GM23338 (cell line): ENCODE measurements around the gene RSPH1. TPM values are rescaled to one million over a fixed set of nuclear protein-coding genes. Genes with fewer than 3 reads are reported as not detected.

ENCODE experiments used
- ATAC-seq: fragments of 200-7000 bp; cut with Tn5 transposase; 3 replicates; pipeline ENCODE4 v1.9.1; 2020
- DNase-seq: peaks from one replicate; pipeline ENCODE4 v3.0.0-alpha.2; 2015; ENCODE audit warnings: low spot score
- H2AFZ ChIP-seq: fragments of 200-600 bp; sonication (generic); 2 replicates; pipeline ENCODE4 v1.8.0; 2016; ENCODE audit warnings: antibody characterized with exemption, mild to moderate bottlenecking, moderate library complexity
- H3F3A ChIP-seq: fragments of 200-600 bp; sonication (generic); replicated peaks from 2 replicates; pipeline ENCODE4 v1.8.0; 2017; ENCODE audit warnings: antibody characterized with exemption, mixed run types, low read depth
- H3K27ac ChIP-seq: fragments of 200-600 bp; sonication (generic); 2 replicates; pipeline ENCODE4 v1.6.1; 2016; ENCODE audit warnings: low read depth
- H3K27me3 ChIP-seq: fragments of 200-600 bp; sonication (generic); 2 replicates; pipeline ENCODE4 v1.8.0; 2016; ENCODE audit warnings: mild to moderate bottlenecking, mixed run types, moderate library complexity; ENCODE audit not compliant: insufficient read depth
- H3K36me3 ChIP-seq: fragments of 200-600 bp; sonication (generic); 2 replicates; pipeline ENCODE4 v1.8.0; 2016; ENCODE audit warnings: mild to moderate bottlenecking; ENCODE audit not compliant: insufficient read depth
- H3K4me1 ChIP-seq: fragments of 200-600 bp; sonication (generic); 2 replicates; pipeline ENCODE4 v1.8.0; 2016; ENCODE audit warnings: mild to moderate bottlenecking, moderate library complexity; ENCODE audit not compliant: insufficient read depth
- H3K4me2 ChIP-seq: fragments of 200-600 bp; sonication (generic); 2 replicates; pipeline ENCODE4 v1.7.1; 2017; ENCODE audit warnings: mixed run types
- H3K4me3 ChIP-seq: fragments of 200-600 bp; sonication (generic); 2 replicates; pipeline ENCODE4 v1.6.1; 2016; ENCODE audit warnings: mixed run types
- H3K79me2 ChIP-seq: fragments of 200-600 bp; sonication (generic); replicated peaks from 2 replicates; pipeline ENCODE4 v1.8.0; 2017; ENCODE audit warnings: mild to moderate bottlenecking; ENCODE audit not compliant: insufficient read depth
- H3K9me2 ChIP-seq: fragments of 200-600 bp; sonication (generic); 2 replicates; pipeline ENCODE4 v1.8.0; 2017; ENCODE audit not compliant: insufficient read depth
- H4K20me1 ChIP-seq: fragments of 200-600 bp; sonication (generic); replicated peaks from 2 replicates; pipeline ENCODE4 v1.8.0; 2017; ENCODE audit warnings: mild to moderate bottlenecking; ENCODE audit not compliant: insufficient read depth
- H3K27ac Mint-ChIP-seq: 2 replicates; pipeline ENCODE4 v1.8.0; 2020; ENCODE audit warnings: inconsistent platforms, mild to moderate bottlenecking, moderate library complexity, mixed read lengths
- H3K27me3 Mint-ChIP-seq: 3 replicates; pipeline ENCODE4 v1.8.0; 2022; ENCODE audit warnings: low read depth, mild to moderate bottlenecking, moderate library complexity, mixed read lengths, inconsistent platforms; ENCODE audit not compliant: insufficient read depth, poor library complexity
- H3K36me3 Mint-ChIP-seq: 3 replicates; pipeline ENCODE4 v1.8.0; 2021; ENCODE audit warnings: low read depth, mild to moderate bottlenecking, inconsistent platforms, moderate library complexity, mixed read lengths
- H3K4me1 Mint-ChIP-seq: 3 replicates; pipeline ENCODE4 v1.8.0; 2020; ENCODE audit warnings: mild to moderate bottlenecking, inconsistent platforms, mixed read lengths
- H3K4me3 Mint-ChIP-seq: 3 replicates; pipeline ENCODE4 v1.8.0; 2021; ENCODE audit warnings: moderate library complexity, mild to moderate bottlenecking, inconsistent platforms, mixed read lengths
- H3K9me3 Mint-ChIP-seq: 3 replicates; pipeline ENCODE4 v1.8.0; 2020; ENCODE audit warnings: moderate library complexity, mild to moderate bottlenecking, inconsistent platforms, mixed read lengths
- CREB1 ChIP-seq: fragments of 250-450 bp; sonication (Bioruptor Pico); IDR thresholded peaks from 2 replicates; pipeline ENCODE4 v1.5.0; 2020; ENCODE audit warnings: low read depth, mild to moderate bottlenecking, moderate library complexity
- ETS1 ChIP-seq: IDR thresholded peaks from 2 replicates; pipeline ENCODE4 v1.6.1; 2016; ENCODE audit warnings: antibody characterized with exemption
- EZH2 ChIP-seq: fragments of 200-600 bp; sonication (generic); IDR thresholded peaks from one replicate; pipeline ENCODE4 v1.8.0; 2017; ENCODE audit warnings: antibody characterized with exemption, mild to moderate bottlenecking, low read depth; ENCODE audit not compliant: unreplicated experiment
- EZH2phosphoT487 ChIP-seq: fragments of 200-600 bp; sonication (generic); IDR thresholded peaks from one replicate; pipeline ENCODE4 v1.8.1; 2018; ENCODE audit warnings: antibody characterized with exemption; ENCODE audit not compliant: unreplicated experiment
- STAT1 ChIP-seq: IDR thresholded peaks from one replicate; pipeline ENCODE4 v1.6.1; 2016; ENCODE audit warnings: antibody characterized with exemption; ENCODE audit not compliant: unreplicated experiment
- ZNF114 ChIP-seq: fragments of 250-450 bp; sonication (Bioruptor Pico); IDR thresholded peaks from 2 replicates; pipeline ENCODE4 v1.5.0; 2020; ENCODE audit warnings: mild to moderate bottlenecking, moderate library complexity
- ZNF331 ChIP-seq: fragments of 250-450 bp; sonication (Bioruptor Pico); IDR thresholded peaks from 2 replicates; pipeline ENCODE4 v1.5.0; 2020; ENCODE audit warnings: low read depth, mild to moderate bottlenecking, moderate library complexity
- ZNF462 ChIP-seq: fragments of 250-450 bp; sonication (Bioruptor Pico); IDR thresholded peaks from 2 replicates; pipeline ENCODE4 v1.5.0; 2020; ENCODE audit warnings: mild to moderate bottlenecking, moderate library complexity
- polyA plus RNA-seq: library from polyadenylated mRNA; unstranded; fragments of >200 nt; fragmentation: Nextera tagmentation; extraction: Ambion mirVana; gene quantifications from 2 replicates; pipeline ENCODE4 v1.2.1, GENCODE V29; 2016
- total RNA-seq: library from RNA; depleted of rRNA; stranded (reverse); fragments of >200 nt; shearing (Covaris generic); gene quantifications from 2 replicates; pipeline ENCODE4 v1.2.3, GENCODE V29; 2014
- TF ChIP-seq, protein P1 (sequence below): IDR thresholded peaks from one replicate; pipeline ENCODE4 v1.6.1; 2018; ENCODE audit warnings: antibody characterized with exemption; ENCODE audit not compliant: unreplicated experiment

The RSPH1 gene
- total and polyA plus RNA-seq, 2 experiments from 2014 or later = 0.23 TPM; not detected in 1

DNA sequence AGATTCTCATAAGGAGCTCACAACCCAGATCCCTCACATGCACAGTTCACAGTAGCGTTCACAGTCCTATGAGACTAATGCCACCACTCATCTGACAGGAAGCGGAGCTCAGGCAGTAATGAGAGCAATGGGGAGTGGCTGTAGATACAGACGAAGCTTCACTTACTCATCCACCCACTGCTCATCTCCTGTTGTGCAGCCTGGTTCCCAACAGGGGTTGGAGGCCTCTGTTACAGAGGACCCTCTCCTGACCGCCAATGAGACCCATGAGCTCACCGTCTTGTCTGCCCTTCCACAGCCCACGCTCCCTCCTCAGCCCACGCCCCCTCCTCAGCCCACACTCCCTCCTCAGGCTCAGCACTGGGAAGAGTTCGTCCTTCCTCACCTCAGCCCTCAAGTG, 39.6 kb downstream of the RSPH1 start (continued):
- TF ChIP-seq, protein P1, sequence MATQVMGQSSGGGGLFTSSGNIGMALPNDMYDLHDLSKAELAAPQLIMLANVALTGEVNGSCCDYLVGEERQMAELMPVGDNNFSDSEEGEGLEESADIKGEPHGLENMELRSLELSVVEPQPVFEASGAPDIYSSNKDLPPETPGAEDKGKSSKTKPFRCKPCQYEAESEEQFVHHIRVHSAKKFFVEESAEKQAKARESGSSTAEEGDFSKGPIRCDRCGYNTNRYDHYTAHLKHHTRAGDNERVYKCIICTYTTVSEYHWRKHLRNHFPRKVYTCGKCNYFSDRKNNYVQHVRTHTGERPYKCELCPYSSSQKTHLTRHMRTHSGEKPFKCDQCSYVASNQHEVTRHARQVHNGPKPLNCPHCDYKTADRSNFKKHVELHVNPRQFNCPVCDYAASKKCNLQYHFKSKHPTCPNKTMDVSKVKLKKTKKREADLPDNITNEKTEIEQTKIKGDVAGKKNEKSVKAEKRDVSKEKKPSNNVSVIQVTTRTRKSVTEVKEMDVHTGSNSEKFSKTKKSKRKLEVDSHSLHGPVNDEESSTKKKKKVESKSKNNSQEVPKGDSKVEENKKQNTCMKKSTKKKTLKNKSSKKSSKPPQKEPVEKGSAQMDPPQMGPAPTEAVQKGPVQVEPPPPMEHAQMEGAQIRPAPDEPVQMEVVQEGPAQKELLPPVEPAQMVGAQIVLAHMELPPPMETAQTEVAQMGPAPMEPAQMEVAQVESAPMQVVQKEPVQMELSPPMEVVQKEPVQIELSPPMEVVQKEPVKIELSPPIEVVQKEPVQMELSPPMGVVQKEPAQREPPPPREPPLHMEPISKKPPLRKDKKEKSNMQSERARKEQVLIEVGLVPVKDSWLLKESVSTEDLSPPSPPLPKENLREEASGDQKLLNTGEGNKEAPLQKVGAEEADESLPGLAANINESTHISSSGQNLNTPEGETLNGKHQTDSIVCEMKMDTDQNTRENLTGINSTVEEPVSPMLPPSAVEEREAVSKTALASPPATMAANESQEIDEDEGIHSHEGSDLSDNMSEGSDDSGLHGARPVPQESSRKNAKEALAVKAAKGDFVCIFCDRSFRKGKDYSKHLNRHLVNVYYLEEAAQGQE = no peak

DNA sequence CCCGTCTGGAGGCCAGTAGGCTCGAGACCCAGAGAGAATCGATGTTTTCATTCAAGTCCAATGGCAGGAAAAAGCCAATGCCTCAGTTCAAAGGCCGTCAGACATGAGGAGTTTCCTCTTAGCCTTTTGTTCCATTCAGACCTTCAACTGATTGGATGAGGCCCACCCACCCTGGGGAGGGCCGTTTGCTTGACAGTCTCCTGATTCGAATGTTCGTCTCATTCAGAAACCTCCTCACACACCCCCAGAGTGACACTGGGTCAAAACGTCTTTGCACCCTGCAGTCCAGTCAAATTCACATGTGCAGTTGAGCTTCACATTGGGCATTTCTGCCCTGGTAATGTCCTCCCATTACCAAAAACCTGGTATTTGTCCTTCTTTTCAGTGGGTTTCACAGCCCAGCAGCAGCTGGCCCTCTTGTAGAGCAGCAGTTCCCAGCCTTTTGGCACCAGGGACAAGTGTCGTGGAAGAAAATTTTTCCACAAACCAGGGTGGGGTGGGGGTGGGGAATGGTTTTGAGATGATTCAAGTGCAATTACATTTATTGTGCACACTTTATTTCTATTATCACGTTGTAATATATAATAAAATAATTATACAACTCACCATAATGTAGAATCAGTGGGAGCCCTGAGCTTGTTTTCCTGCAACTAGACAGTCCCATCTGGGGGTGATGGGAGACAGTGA, 40.1 kb downstream of the RSPH1 start:
- Histone ChIP-seq H3K9me2 (no peaks in the 10 kb centered on the region), H2AFZ (no peak overlapping the region), H3K4me3 (no peak overlapping the region), H3K27ac (no peak overlapping the region), H3K36me3 (no peaks in the 10 kb centered on the region), H3K4me2 (no peak overlapping the region), H3F3A (no peaks in the 10 kb centered on the region), H3K27me3 (no peaks in the 10 kb centered on the region), H3K4me1 (0 out of 2 replicates have a peak, but pooled peaks cover under 1% of the 10 kb centered on the region), H3K79me2 (no peaks in the 10 kb centered on the region), H4K20me1 (no peaks in the 10 kb centered on the region)
- DNase-seq (no peak), ATAC-seq (no peak)
- Mint-ChIP-seq H3K4me1 (peaks cover 8% of the 10 kb centered on the region; the same call in 2 of the 3 replicates), H3K9me3 (peaks cover 19% of the 10 kb centered on the region), H3K36me3 (peaks cover 7% of the 10 kb centered on the region; the same call in 2 of the 3 replicates), H3K27me3 (peaks cover 4% of the 10 kb centered on the region), H3K4me3 (no peak overlapping the region), H3K27ac (no peak overlapping the region)
- TF ChIP-seq, protein P1 = no peak
- no peak for TF ChIP-seq ETS1
- no peak for TF ChIP-seq ZNF462 (CRISPR knock-in tag)
- no peak for TF ChIP-seq ZNF331 (CRISPR knock-in tag)
- TF ChIP-seq EZH2 = no peak
- no peak for TF ChIP-seq EZH2phosphoT487
- TF ChIP-seq CREB1 (CRISPR knock-in tag) = no peak
- TF ChIP-seq STAT1 = no peak
- TF ChIP-seq ZNF114 = no peak
